Ovary (tissue), 9 donors: Measurements from ENCODE around the gene NREP. TPM values are rescaled to one million over a fixed set of nuclear protein-coding genes. Genes with fewer than 3 reads are reported as not detected.

Source experiments
- DNase-seq, 5 donors: peaks; one replicate each; pipeline ENCODE4 v3.0.0-alpha.2; 2019 to 2020
- H3K27ac ChIP-seq, 2 donors: fragments of 200-600 bp; one replicate each; pipeline versions ENCODE4 v1.5.1 to v1.8.0; 2019 to 2022
- H3K27me3 ChIP-seq: fragments of 200-600 bp; one replicate; pipeline ENCODE4 v1.8.0; 2022
- H3K36me3 ChIP-seq: fragments of 200-600 bp; sonication (generic); one replicate; pipeline ENCODE4 v1.5.1; 2019
- H3K4me1 ChIP-seq: one replicate; pipeline ENCODE4 v1.8.1; 2013; ENCODE audit warnings: mild to moderate bottlenecking, moderate library complexity; ENCODE audit not compliant: insufficient read depth
- H3K4me3 ChIP-seq: fragments of 200-600 bp; sonication (generic); one replicate; pipeline ENCODE4 v1.5.1; 2017
- H3K9me3 ChIP-seq, 2 donors: fragments of 200-600 bp in 1 of 2; sonication (generic) in 1 of 2; one replicate each; pipeline versions ENCODE4 v1.5.1 to v1.8.1; 2013 to 2019; ENCODE audit warnings: mild to moderate bottlenecking in 1 of 2, moderate library complexity in 1 of 2
- CTCF ChIP-seq, 3 donors: fragments of 450-650 bp in 2 of 3; fragments of 200-600 bp in 1 of 3; IDR thresholded peaks; one replicate each; pipeline versions ENCODE4 v1.5.1 to v1.8.0; 2016 to 2022; ENCODE audit warnings: antibody characterized with exemption in 3 of 3, mild to moderate bottlenecking in 1 of 3
- EP300 ChIP-seq: sonication (generic); formaldehyde crosslinking; IDR thresholded peaks from one replicate; pipeline ENCODE4 v1.6.1; 2017; ENCODE audit warnings: antibody characterized with exemption
- POLR2A ChIP-seq: fragments of 450-650 bp; IDR thresholded peaks from one replicate; pipeline ENCODE4 v1.6.1; 2017; ENCODE audit warnings: antibody characterized with exemption, mild to moderate bottlenecking, moderate library complexity
- WGBS, 3 donors: extraction: QIAGEN DNeasy Blood & Tissue Kit in 1 of 3; methylation state at CpG; one replicate each; pipeline versions ENCODE4 v1.1.5 to v1.1.7; 2013 to 2017; 5-methylcytosine and 5-hydroxymethylcytosine counted together
- intact Hi-C, 4 donors: fragments of 100-400 bp; cut with DNase I; formaldehyde crosslinking; loops; one replicate each; pipeline versions ENCODE4 v1.11.0 to v1.15.1; 2022 to 2023
- polyA plus RNA-seq, 2 donors: library from polyadenylated mRNA; stranded (reverse); fragments of 200-250 nt in 1 of 2; fragments of 350-450 nt in 1 of 2; fragmentation: Illumina TruSeq in 1 of 2; extraction: RNeasy Lipid Tissue Mini Kit (QIAGEN cat#74804) in 1 of 2; gene quantifications; one replicate each; pipeline ENCODE4 v1.2.3, GENCODE V29; 2013 to 2014
- total RNA-seq, 7 donors: library from RNA; depleted of rRNA in 2 of 7; stranded (reverse); fragments of >200 nt in 2 of 7; fragmentation: NEBNext Ultra II Directional in 3 of 7; extraction: Animal tissue kit (Norgen Biotek cat#: 25700) in 3 of 7; gene quantifications; one replicate each; pipeline versions ENCODE4 v1.1.0 to v1.2.4, GENCODE V29; 2016 to 2023
- donor health status: DM: no; HTN: no; CAD: no; lungs with moderate emphysema.
- donor health status: DM: no; HTN: no; CAD: no.
- donor health status: Bipolar disorder and iron deficiency.
- donor health status: DM: yes; HTN: yes; CAD: no.
- donor health status: DM: no; HTN: no; CAD: no.
- donor health status: DM: yes; HTN: yes; CAD: no.

NREP gene
- total and polyA plus RNA-seq, 9 donors, result 17.0 to 129 (median 31.2) TPM

- no peak for DNase-seq
- 73 to 79% (median 75%) methylated on average over 4 of the region's 4 CpGs for WGBS, 3 donors
- intact Hi-C loops, result no loop called here
- Histone ChIP-seq H3K27me3 (no peaks in the 10 kb centered on the region), H3K36me3 (no peaks in the 10 kb centered on the region), H3K27ac (no peak overlapping the region), H3K9me3 (no peaks in the 10 kb centered on the region), H3K4me3 (no peak overlapping the region), H3K4me1 (peaks cover 2% of the 10 kb centered on the region)
- TF ChIP-seq CTCF (IDR thresholded peaks at IDR 0.05) (no peak), POLR2A (no peak), EP300 (no peak)
Observed at GRCh38 chr5:111746791-111747190, 10.2 kb downstream of the NREP start.

GRCh38 chr5:111745075-111745739, 11.8 kb downstream of the NREP start:
- no peak overlapping the region for H3K4me3 ChIP-seq
- WGBS, 3 donors, result 57 to 66% (median 65%) methylated on average over 4 of the region's 4 CpGs
- TF ChIP-seq POLR2A (no peak), EP300 (no peak)
- no peaks in the 10 kb centered on the region for H3K9me3 ChIP-seq
- intact Hi-C loops, result no loop called here
- peaks cover 4% of the 10 kb centered on the region for H3K4me1 ChIP-seq
- no peaks in the 10 kb centered on the region for H3K36me3 ChIP-seq
- H3K27ac ChIP-seq, result no peak overlapping the region
- no peaks in the 10 kb centered on the region for H3K27me3 ChIP-seq
- no peak for DNase-seq

GRCh38 chr5:111744455-111744854, 12.5 kb downstream of the NREP start:
- TF ChIP-seq POLR2A (no peak), CTCF (IDR thresholded peaks at IDR 0.05) (no peak), EP300 (no peak)
- 64 to 74% (median 67%) methylated on average over 2 of the region's 2 CpGs for WGBS, 3 donors
- Histone ChIP-seq H3K4me3 (no peak overlapping the region), H3K27ac (no peak overlapping the region), H3K9me3 (no peaks in the 10 kb centered on the region), H3K4me1 (peaks cover 4% of the 10 kb centered on the region), H3K36me3 (no peaks in the 10 kb centered on the region), H3K27me3 (no peaks in the 10 kb centered on the region)
- DNase-seq, result no peak
- intact Hi-C loops, result no loop called here

DNA sequence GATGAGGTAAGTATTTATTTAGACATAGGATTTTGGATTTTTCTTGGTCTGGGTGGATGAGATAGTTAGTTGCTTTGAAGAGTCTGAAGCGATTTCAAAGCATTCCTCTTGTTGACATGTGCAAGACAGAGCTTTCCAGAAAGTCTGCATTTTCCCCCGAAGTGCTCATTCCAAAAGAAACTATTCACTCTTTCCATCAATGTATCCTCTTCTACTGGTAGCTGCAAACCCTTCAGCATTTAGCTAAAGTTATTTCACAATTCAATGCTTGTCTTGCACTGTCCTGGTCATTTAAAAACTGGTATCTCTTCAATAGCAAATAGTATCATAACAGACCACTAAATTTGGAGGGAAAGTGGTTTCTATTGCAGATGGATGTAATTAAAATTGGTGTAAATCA, 13.0 kb downstream of the NREP start:
- Histone ChIP-seq H3K4me3 (no peak overlapping the region), H3K9me3 (no peaks in the 10 kb centered on the region), H3K27me3 (no peaks in the 10 kb centered on the region), H3K27ac (no peak overlapping the region), H3K36me3 (no peaks in the 10 kb centered on the region), H3K4me1 (peaks cover 4% of the 10 kb centered on the region)
- TF ChIP-seq CTCF (IDR thresholded peaks at IDR 0.05), result no peak
- no peak for TF ChIP-seq EP300
- intact Hi-C loops, result no loop called here
- DNase-seq, result no peak
- WGBS, 3 donors, result 4 to 11% (median 10%) methylated on average over 2 of the region's 2 CpGs

GRCh38 chr5:111743512-111743911, 13.5 kb downstream of the NREP start:
- Histone ChIP-seq H3K4me1 (peaks cover 4% of the 10 kb centered on the region), H3K27ac (no peak overlapping the region), H3K4me3 (no peak overlapping the region), H3K27me3 (no peaks in the 10 kb centered on the region), H3K36me3 (no peaks in the 10 kb centered on the region), H3K9me3 (no peaks in the 10 kb centered on the region)
- 6 to 11% (median 7%) methylated on average over 2 of the region's 2 CpGs for WGBS, 3 donors
- no peak for TF ChIP-seq POLR2A
- no peak for TF ChIP-seq CTCF (IDR thresholded peaks at IDR 0.05)
- TF ChIP-seq EP300, result no peak
- intact Hi-C loops, result no loop called here
- DNase-seq, result no peak
